ENCODE data around the gene SND1.

SND1 gene

DNA sequence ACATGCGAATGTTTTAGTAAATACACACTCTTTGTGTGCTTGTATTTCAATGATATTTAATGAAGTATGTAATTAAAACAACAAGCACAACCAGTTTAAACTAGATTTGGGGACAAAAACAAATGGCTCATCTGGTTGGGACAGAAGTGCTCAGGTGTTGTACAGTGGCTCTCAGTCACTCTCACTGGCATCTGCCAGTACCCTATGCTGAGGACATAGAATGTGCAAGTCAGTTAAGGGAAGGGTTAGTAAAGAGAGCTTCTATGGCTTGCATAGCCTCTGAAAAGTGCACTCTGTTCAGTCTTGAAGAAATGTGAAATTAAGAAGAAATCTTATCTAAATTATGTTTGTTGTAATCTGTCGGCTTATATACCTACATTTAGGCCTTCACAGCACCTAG lies 196.2 kb downstream of the SND1 start:
- in situ Hi-C loops (cut with MboI; ENCODE audit: low sequenced_read_pairs, unreplicated experiment), result no loop called here
- no peak for DNase-seq (ENCODE audit: low spot score)
- no peak for TF ChIP-seq CTCF (IDR thresholded peaks at IDR 0.05; ENCODE audit: borderline replicate concordance, control extremely low read depth, extremely low read depth, insufficient read depth, missing control alignments)

DNA sequence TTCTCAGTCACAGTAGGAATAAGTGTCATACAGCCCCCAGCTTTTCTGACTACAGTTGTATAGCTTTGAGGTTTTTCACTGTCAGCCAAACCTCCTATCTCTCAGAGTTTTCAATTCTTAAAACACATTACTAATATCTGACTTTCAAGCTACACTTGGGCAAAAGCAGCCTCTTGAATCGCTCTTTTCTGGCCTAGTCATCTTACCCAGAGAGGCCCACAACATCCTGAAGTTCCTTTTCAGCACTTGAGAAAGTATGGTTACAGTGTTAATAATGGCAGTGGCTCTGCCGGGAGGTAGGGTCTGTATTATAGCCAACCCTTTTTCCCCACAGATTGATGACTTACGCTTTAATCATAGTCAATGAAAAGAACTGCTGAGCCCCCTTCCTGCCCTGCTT lies 198.2 kb downstream of the SND1 start:
- DNase-seq (ENCODE audit: low spot score), result no peak
- no peak for TF ChIP-seq CTCF (IDR thresholded peaks at IDR 0.05; ENCODE audit: borderline replicate concordance, control extremely low read depth, extremely low read depth, insufficient read depth, missing control alignments)
- in situ Hi-C loops (cut with MboI; ENCODE audit: low sequenced_read_pairs, unreplicated experiment), result no loop called here

GRCh38 chr7:127854383-127854782 lies 202.4 kb downstream of the SND1 start:
- in situ Hi-C loops (cut with MboI; ENCODE audit: low sequenced_read_pairs, unreplicated experiment), result no loop called here
- no peak for DNase-seq (ENCODE audit: low spot score)
- TF ChIP-seq CTCF (IDR thresholded peaks at IDR 0.05; ENCODE audit: borderline replicate concordance, control extremely low read depth, extremely low read depth, insufficient read depth, missing control alignments), result no peak

DNA sequence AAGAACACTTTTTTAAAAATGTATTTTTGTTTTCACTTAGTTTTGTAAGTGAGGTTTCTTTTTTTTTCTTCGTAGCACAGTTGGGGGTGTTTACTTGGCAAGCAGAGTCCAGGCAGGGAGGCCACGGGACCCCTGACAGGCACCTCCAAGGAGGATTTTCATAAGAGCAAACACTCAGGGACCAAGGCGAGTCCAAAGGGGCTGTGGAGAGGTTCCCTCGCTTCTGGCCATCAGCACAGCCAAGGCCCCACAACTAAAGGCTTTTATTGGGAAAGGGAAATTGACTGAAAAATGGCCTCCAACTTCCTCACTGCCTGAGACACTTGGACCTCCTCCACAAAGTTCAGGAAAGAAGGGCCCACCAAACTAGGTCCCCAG lies 205.5 kb downstream of the SND1 start:
- in situ Hi-C loops (cut with MboI; ENCODE audit: low sequenced_read_pairs, unreplicated experiment), result no loop called here

DNA sequence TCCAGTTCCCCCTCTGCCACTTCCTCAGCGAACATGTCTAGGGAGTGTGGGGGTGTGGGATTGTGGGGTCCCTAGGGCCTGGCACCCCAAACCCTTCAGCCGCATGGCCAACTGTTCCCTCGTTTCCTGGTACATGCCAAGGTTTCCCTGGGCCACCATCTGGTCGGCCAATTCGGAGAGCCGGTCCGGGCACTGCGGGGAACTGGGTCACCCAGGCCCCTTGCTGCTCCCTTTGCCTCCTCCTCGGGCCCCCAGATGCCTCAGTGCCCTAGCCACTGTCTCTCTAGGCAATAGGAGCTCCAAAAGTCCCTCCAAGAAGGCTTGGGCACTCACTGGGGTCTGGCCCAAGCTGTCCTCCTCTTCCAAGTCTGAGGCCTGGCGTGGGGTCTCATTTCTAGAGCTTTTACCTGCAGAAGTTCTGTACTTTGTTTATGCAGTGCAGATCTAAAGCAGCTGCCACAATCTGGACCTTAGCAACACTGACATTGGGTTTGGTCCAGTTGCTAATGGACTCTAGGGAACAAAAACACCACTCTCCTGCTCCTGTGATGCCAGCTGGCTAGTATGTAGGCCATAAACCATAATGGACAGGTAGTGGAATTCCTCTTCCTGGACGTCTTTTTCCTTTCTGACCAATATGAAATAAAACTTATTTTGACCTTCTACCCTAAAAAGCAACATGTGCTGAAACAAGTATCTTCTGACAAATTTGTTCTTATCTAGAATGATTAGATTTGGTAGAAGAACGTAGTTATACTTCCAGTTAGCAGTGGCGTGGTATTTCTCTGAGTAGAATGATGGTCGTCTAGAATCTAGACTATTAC lies 206.3 kb downstream of the SND1 start:
- in situ Hi-C loops (cut with MboI; ENCODE audit: low sequenced_read_pairs, unreplicated experiment), result no loop called here
- DNase-seq (ENCODE audit: low spot score), result no peak
- no peak for TF ChIP-seq CTCF (IDR thresholded peaks at IDR 0.05; ENCODE audit: borderline replicate concordance, control extremely low read depth, extremely low read depth, insufficient read depth, missing control alignments)

More for the DNA sequence above, 205.5 kb downstream of the SND1 start:
- no peak for DNase-seq (ENCODE audit: low spot score)
- no peak for TF ChIP-seq CTCF (IDR thresholded peaks at IDR 0.05; ENCODE audit: borderline replicate concordance, control extremely low read depth, extremely low read depth, insufficient read depth, missing control alignments)

- DNase-seq (ENCODE audit: low spot score), result peak; percentile 10
- in situ Hi-C loops (cut with MboI; ENCODE audit: low sequenced_read_pairs, unreplicated experiment), result no loop called here
- no peak for TF ChIP-seq CTCF (IDR thresholded peaks at IDR 0.05; ENCODE audit: borderline replicate concordance, control extremely low read depth, extremely low read depth, insufficient read depth, missing control alignments)
Observed at GRCh38 chr7:127858915-127859189, 206.9 kb downstream of the SND1 start.

Data from GM13976 (cell line).